ENCODE measurements around the gene NUP153.
A peak's percentile ranks its signal among the peaks of the same experiment; 100 is the strongest.

Gene NUP153

GRCh38 chr6:17691925-17692538 lies 14.7 kb downstream of the NUP153 start:
- H3K27me3 Mint-ChIP-seq (ENCODE audit: low read depth): no peaks in the 10 kb centered on the region
- peaks cover 38% of the 10 kb centered on the region for H3K36me3 Mint-ChIP-seq (ENCODE audit: low read depth)
- no peak for TF ChIP-seq CTCF (IDR thresholded peaks at IDR 0.05; ENCODE audit: unreplicated experiment in 3 of 3)
- peaks cover 8% of the 10 kb centered on the region for H3K4me1 Mint-ChIP-seq
- no peak overlapping the region for H3K4me3 Mint-ChIP-seq
- no peaks in the 10 kb centered on the region for H3K9me3 Mint-ChIP-seq
- no peak overlapping the region for H3K27ac Mint-ChIP-seq

GRCh38 chr6:17688481-17688880 lies 18.2 kb downstream of the NUP153 start:
- H3K27ac Mint-ChIP-seq: peak overlapping the region in 1 of 3 experiments; percentile 44
- H3K4me1 Mint-ChIP-seq: peaks cover 16% of the 10 kb centered on the region
- H3K36me3 Mint-ChIP-seq (ENCODE audit: low read depth): peaks cover 45% of the 10 kb centered on the region
- no peak for TF ChIP-seq CTCF (IDR thresholded peaks at IDR 0.05; ENCODE audit: unreplicated experiment in 3 of 3)
- no peaks in the 10 kb centered on the region for H3K27me3 Mint-ChIP-seq (ENCODE audit: low read depth)
- H3K4me3 Mint-ChIP-seq: no peak overlapping the region
- H3K9me3 Mint-ChIP-seq: no peaks in the 10 kb centered on the region

DNA sequence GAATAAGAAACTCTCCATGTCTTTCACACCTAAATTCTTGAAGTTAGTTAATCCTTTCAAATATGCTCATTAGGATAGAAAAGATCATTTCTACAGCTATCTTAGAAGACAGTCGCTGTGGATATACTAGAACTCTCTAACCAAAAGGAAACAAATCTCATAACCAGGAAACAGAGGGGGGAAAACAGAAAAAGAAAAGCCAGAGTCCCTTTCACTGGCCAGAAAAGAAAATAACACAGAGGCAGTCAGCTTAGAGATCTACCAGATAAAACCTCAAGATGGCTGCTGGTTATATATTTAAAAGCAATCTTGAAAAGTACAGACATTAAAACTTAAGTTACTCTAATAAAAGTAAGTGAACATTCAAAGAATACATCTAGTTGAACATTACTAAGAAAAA lies 19.6 kb downstream of the NUP153 start:
- H3K9me3 Mint-ChIP-seq: no peaks in the 10 kb centered on the region
- H3K27me3 Mint-ChIP-seq (ENCODE audit: low read depth): no peaks in the 10 kb centered on the region
- no peak overlapping the region for H3K4me3 Mint-ChIP-seq
- TF ChIP-seq CTCF (IDR thresholded peaks at IDR 0.05; ENCODE audit: unreplicated experiment in 3 of 3): no peak
- peaks cover 16% of the 10 kb centered on the region for H3K4me1 Mint-ChIP-seq
- H3K27ac Mint-ChIP-seq: peak overlapping the region in 1 of 3 experiments; percentile 52
- H3K36me3 Mint-ChIP-seq (ENCODE audit: low read depth): peaks cover 53% of the 10 kb centered on the region

GRCh38 chr6:17684134-17684533 lies 22.6 kb downstream of the NUP153 start:
- Mint-ChIP-seq H3K36me3 (ENCODE audit: low read depth) (peaks cover 74% of the 10 kb centered on the region), H3K27me3 (ENCODE audit: low read depth) (no peaks in the 10 kb centered on the region), H3K9me3 (no peaks in the 10 kb centered on the region), H3K4me3 (no peak overlapping the region), H3K4me1 (peaks cover 16% of the 10 kb centered on the region), H3K27ac (peak overlapping the region in 2 of 3 experiments; percentile 11 to 67)
- TF ChIP-seq CTCF (IDR thresholded peaks at IDR 0.05; ENCODE audit: unreplicated experiment in 3 of 3): no peak

DNA sequence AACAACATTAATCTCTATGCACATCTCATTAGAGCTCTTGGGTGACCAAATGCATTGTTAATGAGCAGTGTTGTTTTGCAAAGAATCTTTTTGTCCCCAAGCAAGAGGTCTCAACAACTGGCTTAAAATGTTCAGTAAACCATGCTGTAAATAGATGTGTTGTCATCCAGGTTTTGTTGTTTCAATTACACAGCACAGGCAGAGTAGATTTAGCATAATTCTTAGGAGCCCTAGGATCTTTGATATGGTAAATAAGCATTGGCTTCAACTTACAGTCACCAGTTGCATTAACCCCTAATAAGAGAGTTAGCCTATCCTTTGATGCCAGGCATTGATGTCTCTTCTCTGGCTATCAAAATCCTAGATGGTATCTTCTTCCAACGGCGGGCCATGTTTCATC lies 23.3 kb downstream of the NUP153 start:
- TF ChIP-seq CTCF (IDR thresholded peaks at IDR 0.05; ENCODE audit: unreplicated experiment in 3 of 3): no peak
- Mint-ChIP-seq H3K4me1 (peaks cover 11% of the 10 kb centered on the region), H3K9me3 (no peaks in the 10 kb centered on the region), H3K27me3 (ENCODE audit: low read depth) (no peaks in the 10 kb centered on the region), H3K27ac (no peak overlapping the region), H3K36me3 (ENCODE audit: low read depth) (peaks cover 78% of the 10 kb centered on the region), H3K4me3 (no peak overlapping the region)

- no peaks in the 10 kb centered on the region for H3K9me3 Mint-ChIP-seq
Observed at GRCh38 chr6:17679726-17680125, 27.0 kb downstream of the NUP153 start.

More at GRCh38 chr6:17679726-17680125, 27.0 kb downstream of the NUP153 start:
- Mint-ChIP-seq H3K4me1 (peaks cover 7% of the 10 kb centered on the region), H3K36me3 (ENCODE audit: low read depth) (peaks cover 76% of the 10 kb centered on the region), H3K4me3 (no peak overlapping the region), H3K27me3 (ENCODE audit: low read depth) (no peaks in the 10 kb centered on the region), H3K27ac (peak overlapping the region in 1 of 3 experiments; percentile 59)
- TF ChIP-seq CTCF (IDR thresholded peaks at IDR 0.05; ENCODE audit: unreplicated experiment in 3 of 3): no peak
